Measurements from ENCODE around the gene HHIP.

HHIP gene

DNA sequence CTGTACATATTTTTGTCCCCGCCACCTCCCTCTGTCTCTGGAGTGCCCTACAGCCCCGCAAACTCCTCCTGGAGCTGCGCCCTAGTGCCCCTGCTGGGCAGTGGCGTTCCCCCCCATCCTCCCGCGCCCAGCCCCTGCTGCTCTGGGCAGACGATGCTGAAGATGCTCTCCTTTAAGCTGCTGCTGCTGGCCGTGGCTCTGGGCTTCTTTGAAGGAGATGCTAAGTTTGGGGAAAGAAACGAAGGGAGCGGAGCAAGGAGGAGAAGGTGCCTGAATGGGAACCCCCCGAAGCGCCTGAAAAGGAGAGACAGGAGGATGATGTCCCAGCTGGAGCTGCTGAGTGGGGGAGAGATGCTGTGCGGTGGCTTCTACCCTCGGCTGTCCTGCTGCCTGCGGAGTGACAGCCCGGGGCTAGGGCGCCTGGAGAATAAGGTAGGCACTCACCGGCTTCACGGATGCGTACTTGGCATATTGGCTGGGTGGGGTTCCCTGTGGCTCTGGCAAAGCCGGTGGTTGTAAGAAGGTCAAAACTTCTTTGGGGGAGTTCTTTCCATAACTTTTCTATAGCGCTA is 653 bp downstream of the HHIP start:
- H3K4me1 ChIP-seq (ENCODE audit: control insufficient read depth, insufficient read depth, low read length): peaks cover 2% of the 10 kb centered on the region
- H3K4me3 ChIP-seq (ENCODE audit: low read length): peak overlapping the region; percentile 77
- H3K27ac ChIP-seq (ENCODE audit: low read depth, low read length): no peak overlapping the region
- peak overlapping the region; percentile 21 for H3K9ac ChIP-seq (ENCODE audit: low read length)
- H3K36me3 ChIP-seq (ENCODE audit: control insufficient read depth, insufficient read depth, low read length): no peaks in the 10 kb centered on the region
- H3K27me3 ChIP-seq (ENCODE audit: control insufficient read depth, insufficient read depth, low read length): peaks cover 19% of the 10 kb centered on the region

DNA sequence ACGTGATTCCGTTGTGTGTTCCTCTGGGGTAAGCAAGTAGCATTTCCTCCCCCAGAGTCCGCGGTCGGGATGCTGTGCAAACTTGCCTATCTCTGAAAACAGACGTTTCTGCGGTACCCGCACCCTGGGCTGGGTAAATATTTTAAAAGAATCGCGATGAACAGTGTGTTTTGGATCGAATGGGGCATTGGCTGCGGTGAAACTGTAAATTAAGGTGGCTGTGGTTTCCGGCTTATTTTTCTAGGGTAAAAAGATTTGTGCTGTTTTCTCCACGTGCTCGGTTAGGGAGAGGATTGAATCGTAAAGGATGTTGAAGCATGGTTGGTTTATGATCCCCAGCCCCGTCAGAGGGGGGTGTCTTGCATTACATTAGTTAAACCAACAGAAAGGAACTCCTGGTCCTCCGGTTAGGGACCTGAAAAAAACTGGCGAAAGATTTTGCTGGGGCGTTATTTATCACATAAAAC is 1.2 kb downstream of the HHIP start:
- Histone ChIP-seq H3K4me3 (ENCODE audit: low read length) (peak overlapping the region; percentile 77), H3K4me1 (ENCODE audit: control insufficient read depth, insufficient read depth, low read length) (peaks cover 2% of the 10 kb centered on the region), H3K27ac (ENCODE audit: low read depth, low read length) (no peak overlapping the region), H3K27me3 (ENCODE audit: control insufficient read depth, insufficient read depth, low read length) (peaks cover 19% of the 10 kb centered on the region), H3K36me3 (ENCODE audit: control insufficient read depth, insufficient read depth, low read length) (no peaks in the 10 kb centered on the region), H3K9ac (ENCODE audit: low read length) (no peak overlapping the region)

DNA sequence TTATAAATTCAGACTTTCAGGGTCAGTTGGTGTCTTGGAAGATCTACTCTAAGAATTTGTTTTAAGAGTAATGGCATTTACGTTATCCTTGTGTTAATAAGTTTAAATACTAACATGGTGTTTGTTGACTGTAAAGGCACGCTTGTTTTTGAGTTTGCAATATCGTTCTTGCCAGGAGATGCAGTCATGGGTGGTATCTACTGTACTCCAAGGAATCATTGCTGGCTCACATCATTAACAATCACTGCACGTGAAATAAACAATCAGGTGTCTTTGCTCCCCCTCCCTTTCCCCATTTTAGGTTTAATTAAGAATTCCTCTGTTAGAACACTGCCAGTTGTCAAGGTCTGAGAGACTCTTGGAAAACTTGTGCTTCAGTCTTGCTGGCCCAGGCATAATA is 1.6 kb downstream of the HHIP start:
- Histone ChIP-seq H3K4me1 (ENCODE audit: control insufficient read depth, insufficient read depth, low read length) (peaks cover 2% of the 10 kb centered on the region), H3K27ac (ENCODE audit: low read depth, low read length) (no peak overlapping the region), H3K36me3 (ENCODE audit: control insufficient read depth, insufficient read depth, low read length) (no peaks in the 10 kb centered on the region), H3K9ac (ENCODE audit: low read length) (no peak overlapping the region), H3K27me3 (ENCODE audit: control insufficient read depth, insufficient read depth, low read length) (peaks cover 19% of the 10 kb centered on the region), H3K4me3 (ENCODE audit: low read length) (peak overlapping the region; percentile 32)

DNA sequence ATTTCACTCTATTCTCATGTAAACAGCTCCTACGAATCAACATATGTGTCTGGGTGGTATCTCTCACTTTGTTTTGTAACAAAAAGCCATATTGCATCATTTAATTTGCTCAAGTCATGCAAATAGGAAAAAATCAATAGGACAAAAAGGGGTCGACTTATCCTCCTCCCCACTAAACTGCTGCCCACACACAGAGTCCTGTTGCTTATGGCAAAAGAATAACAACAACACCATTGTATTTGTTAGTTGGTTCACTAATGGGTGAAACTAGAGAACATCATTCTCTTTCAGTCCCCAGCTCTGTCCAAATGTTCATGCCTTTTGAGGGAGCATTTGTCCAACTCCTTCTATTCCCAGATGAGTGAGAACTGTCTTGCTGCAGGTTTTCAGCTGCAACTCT is 2.1 kb downstream of the HHIP start:
- H3K9ac ChIP-seq (ENCODE audit: low read length): no peak overlapping the region

DNA sequence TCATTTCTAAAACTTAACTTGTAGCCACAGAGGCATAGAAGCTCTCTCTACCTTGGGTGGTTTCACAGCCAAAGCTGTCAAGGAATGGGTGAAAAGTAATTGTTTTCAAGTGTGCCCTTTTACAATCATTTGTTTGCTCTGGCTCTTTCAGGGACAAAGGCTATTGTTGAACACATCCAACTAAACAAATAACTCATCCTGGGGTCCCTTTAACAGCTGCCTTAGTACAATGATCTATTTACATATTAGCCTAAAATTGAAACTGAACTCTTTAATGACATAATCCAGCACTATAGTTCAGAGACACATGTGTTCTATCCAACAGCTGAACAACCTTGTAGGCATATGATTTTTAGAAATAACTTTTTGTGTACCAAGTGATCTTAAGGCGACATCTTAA is 3.7 kb downstream of the HHIP start:
- peaks cover 2% of the 10 kb centered on the region for H3K4me1 ChIP-seq (ENCODE audit: control insufficient read depth, insufficient read depth, low read length)
- no peak overlapping the region for H3K9ac ChIP-seq (ENCODE audit: low read length)
- no peak overlapping the region for H3K4me3 ChIP-seq (ENCODE audit: low read length)
- no peaks in the 10 kb centered on the region for H3K36me3 ChIP-seq (ENCODE audit: control insufficient read depth, insufficient read depth, low read length)
- H3K27ac ChIP-seq (ENCODE audit: low read depth, low read length): no peak overlapping the region
- H3K27me3 ChIP-seq (ENCODE audit: control insufficient read depth, insufficient read depth, low read length): peaks cover 19% of the 10 kb centered on the region

More for the DNA sequence above, 2.1 kb downstream of the HHIP start:
- peak overlapping the region; percentile 32 for H3K4me3 ChIP-seq (ENCODE audit: low read length)
- peaks cover 2% of the 10 kb centered on the region for H3K4me1 ChIP-seq (ENCODE audit: control insufficient read depth, insufficient read depth, low read length)
- no peaks in the 10 kb centered on the region for H3K36me3 ChIP-seq (ENCODE audit: control insufficient read depth, insufficient read depth, low read length)
- no peak overlapping the region for H3K27ac ChIP-seq (ENCODE audit: low read depth, low read length)
- peaks cover 19% of the 10 kb centered on the region for H3K27me3 ChIP-seq (ENCODE audit: control insufficient read depth, insufficient read depth, low read length)

DNA sequence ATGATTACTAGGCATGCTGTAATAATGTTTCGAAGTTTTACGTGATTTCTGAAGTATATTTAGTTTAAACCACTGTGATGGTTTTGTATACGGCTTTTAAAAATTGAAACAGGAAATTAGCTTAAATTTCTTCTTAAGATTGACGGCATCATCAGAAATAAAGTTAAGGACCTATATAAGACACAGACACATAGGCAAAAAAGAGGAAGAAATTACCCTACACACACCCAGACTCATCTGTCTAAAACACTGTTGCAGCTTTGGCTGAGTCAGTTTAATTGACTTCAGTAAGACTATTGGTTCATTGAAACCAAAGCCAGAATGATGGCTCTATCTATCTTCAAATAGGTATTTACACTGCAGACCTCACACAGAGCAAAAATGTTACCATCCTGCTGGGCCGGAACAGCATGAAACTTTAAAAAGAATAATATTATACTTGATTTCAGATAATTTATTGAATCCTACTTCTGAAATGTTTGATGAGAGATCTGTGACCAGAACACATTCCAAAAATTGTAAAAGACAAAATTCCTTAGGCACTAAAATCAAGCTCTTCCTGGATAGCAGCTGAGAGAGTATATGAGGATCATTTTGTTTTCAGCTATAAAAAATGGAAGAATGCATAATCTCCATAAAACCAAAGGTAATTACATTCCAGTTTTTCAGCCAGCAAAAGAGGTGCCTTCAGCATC is 4.5 kb downstream of the HHIP start:
- Histone ChIP-seq H3K36me3 (ENCODE audit: control insufficient read depth, insufficient read depth, low read length) (no peaks in the 10 kb centered on the region), H3K4me3 (ENCODE audit: low read length) (no peak overlapping the region), H3K27me3 (ENCODE audit: control insufficient read depth, insufficient read depth, low read length) (peaks cover 19% of the 10 kb centered on the region), H3K9ac (ENCODE audit: low read length) (no peak overlapping the region), H3K27ac (ENCODE audit: low read depth, low read length) (no peak overlapping the region), H3K4me1 (ENCODE audit: control insufficient read depth, insufficient read depth, low read length) (peaks cover 2% of the 10 kb centered on the region)

DNA sequence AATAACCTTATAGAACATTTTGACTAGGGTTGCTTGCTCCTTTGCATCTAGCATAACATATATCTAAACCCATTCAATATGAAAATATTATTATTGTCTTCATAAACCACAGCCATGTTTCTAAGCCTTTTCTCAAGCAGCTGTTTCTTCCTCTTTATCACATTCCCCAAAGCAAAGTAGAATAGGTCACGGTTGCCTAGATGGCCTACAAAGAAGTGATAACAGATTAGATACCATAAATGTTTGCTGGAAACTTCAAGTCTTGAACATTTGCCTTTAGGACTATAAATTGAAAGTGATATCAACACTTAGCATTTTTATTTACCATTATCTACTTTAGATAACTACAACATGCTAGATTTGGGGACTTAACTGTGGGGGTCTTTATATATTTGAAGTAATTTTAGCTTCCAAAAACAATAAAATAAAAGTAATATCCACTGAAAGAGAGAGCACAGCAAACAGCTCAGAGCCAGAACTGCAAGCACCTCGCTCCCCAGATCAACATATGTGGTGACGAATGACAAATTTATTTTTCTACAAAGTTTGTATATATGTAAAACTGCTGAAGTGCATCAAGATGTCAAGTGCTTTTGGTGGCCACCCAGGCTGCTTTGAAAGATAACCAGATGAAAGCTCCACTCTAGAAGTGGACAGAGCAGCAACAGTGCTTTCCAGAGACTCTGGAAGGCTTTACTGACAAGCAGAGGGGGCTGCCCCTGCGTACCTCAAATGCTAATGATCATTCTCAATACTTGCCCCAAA is 8.0 kb downstream of the HHIP start:
- H3K27ac ChIP-seq (ENCODE audit: low read depth, low read length): no peak overlapping the region
- H3K4me3 ChIP-seq (ENCODE audit: low read length): no peak overlapping the region
- H3K9ac ChIP-seq (ENCODE audit: low read length): no peak overlapping the region
- no peaks in the 10 kb centered on the region for H3K27me3 ChIP-seq (ENCODE audit: control insufficient read depth, insufficient read depth, low read length)
- H3K36me3 ChIP-seq (ENCODE audit: control insufficient read depth, insufficient read depth, low read length): no peaks in the 10 kb centered on the region
- H3K4me1 ChIP-seq (ENCODE audit: control insufficient read depth, insufficient read depth, low read length): no peaks in the 10 kb centered on the region

DNA sequence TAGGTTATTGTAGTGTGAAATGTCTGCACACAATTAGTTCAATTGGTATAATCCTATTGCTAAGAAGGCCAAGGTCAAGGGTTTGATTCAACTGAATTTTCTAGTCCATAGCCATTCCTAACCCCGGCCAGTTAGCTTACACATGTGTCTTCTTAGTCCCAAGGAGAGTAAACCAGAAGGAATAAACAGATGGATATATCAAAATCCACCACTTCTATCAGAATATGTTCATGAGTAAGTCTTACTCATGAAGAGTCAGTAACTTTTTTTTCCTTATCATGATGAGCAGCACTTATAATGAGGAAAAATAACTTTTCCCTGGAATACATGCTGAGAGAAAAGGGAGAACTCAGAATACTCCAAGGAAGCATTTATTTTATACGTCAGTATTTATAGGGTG is 9.5 kb downstream of the HHIP start:
- H3K27ac ChIP-seq (ENCODE audit: low read depth, low read length): no peak overlapping the region
- H3K4me3 ChIP-seq (ENCODE audit: low read length): no peak overlapping the region
- H3K36me3 ChIP-seq (ENCODE audit: control insufficient read depth, insufficient read depth, low read length): no peaks in the 10 kb centered on the region
- no peak overlapping the region for H3K9ac ChIP-seq (ENCODE audit: low read length)
- no peaks in the 10 kb centered on the region for H3K4me1 ChIP-seq (ENCODE audit: control insufficient read depth, insufficient read depth, low read length)
- H3K27me3 ChIP-seq (ENCODE audit: control insufficient read depth, insufficient read depth, low read length): no peaks in the 10 kb centered on the region

DNA sequence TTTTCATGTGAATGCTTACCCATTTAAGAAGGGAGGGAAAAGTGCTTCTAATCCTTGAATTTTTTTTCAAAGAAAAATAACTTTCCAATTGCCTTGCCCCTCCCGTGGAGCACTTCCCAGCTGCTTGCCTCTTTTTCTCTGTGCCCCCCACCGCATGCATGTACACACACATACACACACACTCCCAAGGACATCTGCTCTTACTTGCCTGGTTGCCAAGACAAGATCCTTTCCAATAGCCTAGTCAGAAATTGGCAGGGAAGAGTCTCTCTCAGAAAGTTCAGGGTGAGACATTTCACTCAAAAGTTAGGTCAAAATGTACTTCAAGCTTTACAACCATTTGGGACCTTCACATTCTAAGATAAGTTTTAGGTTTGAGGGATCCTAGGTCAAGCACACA is 10.9 kb downstream of the HHIP start:
- no peaks in the 10 kb centered on the region for H3K4me1 ChIP-seq (ENCODE audit: control insufficient read depth, insufficient read depth, low read length)
- no peak overlapping the region for H3K9ac ChIP-seq (ENCODE audit: low read length)
- no peak overlapping the region for H3K27ac ChIP-seq (ENCODE audit: low read depth, low read length)
- no peaks in the 10 kb centered on the region for H3K36me3 ChIP-seq (ENCODE audit: control insufficient read depth, insufficient read depth, low read length)
- no peaks in the 10 kb centered on the region for H3K27me3 ChIP-seq (ENCODE audit: control insufficient read depth, insufficient read depth, low read length)
- H3K4me3 ChIP-seq (ENCODE audit: low read length): no peak overlapping the region

DNA sequence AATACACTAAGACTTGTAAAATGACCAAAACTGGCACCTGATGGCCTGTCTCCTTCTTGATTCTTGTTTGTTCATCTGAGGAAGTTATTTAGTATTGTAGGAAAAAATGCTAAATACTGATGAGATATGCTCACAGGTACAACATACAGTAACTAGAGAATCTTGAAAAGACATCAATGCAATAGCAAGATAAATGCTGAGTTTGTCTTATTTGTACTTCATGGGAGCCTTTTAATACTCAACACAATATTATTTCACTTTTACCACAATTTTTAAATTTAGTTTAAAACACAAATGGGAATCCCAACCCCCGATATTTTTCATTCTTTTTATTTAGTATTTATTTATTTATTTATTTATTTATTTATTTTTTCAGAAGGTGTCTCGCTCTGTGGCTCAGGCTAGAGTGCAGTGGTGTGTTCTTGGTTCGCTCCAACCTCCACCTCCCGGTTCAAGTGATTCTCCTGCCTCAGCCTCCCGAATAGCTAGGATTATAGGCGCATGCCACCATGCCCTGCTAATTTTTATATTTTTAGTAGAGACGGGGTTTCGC is 12.1 kb downstream of the HHIP start:
- H3K36me3 ChIP-seq (ENCODE audit: control insufficient read depth, insufficient read depth, low read length): no peaks in the 10 kb centered on the region
- H3K9ac ChIP-seq (ENCODE audit: low read length): no peak overlapping the region

DNA sequence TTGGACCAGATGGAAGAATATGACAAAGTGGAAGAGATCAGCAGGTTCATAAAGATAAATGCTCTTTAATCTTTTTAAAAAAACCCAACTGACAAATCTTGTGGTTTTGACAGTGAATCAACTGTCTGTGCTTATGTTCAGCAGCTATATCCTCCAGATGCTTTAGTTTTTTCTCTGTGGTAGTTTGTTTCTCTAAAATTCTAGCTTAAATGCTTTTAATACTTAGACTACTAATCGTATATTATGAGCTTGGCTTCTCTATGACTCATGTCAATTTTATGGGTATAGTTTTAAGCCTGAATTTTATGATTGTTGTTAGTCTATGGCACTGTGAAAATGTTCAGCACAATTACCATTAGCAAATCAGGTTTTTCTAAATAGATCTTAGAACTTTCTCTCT is 12.9 kb downstream of the HHIP start:
- Histone ChIP-seq H3K27me3 (ENCODE audit: control insufficient read depth, insufficient read depth, low read length) (no peaks in the 10 kb centered on the region), H3K4me1 (ENCODE audit: control insufficient read depth, insufficient read depth, low read length) (no peaks in the 10 kb centered on the region), H3K27ac (ENCODE audit: low read depth, low read length) (no peak overlapping the region), H3K36me3 (ENCODE audit: control insufficient read depth, insufficient read depth, low read length) (no peaks in the 10 kb centered on the region), H3K4me3 (ENCODE audit: low read length) (no peak overlapping the region), H3K9ac (ENCODE audit: low read length) (no peak overlapping the region)

More for the DNA sequence above, 12.1 kb downstream of the HHIP start:
- Histone ChIP-seq H3K4me1 (ENCODE audit: control insufficient read depth, insufficient read depth, low read length) (no peaks in the 10 kb centered on the region), H3K27me3 (ENCODE audit: control insufficient read depth, insufficient read depth, low read length) (no peaks in the 10 kb centered on the region), H3K4me3 (ENCODE audit: low read length) (no peak overlapping the region), H3K27ac (ENCODE audit: low read depth, low read length) (no peak overlapping the region)

DNA sequence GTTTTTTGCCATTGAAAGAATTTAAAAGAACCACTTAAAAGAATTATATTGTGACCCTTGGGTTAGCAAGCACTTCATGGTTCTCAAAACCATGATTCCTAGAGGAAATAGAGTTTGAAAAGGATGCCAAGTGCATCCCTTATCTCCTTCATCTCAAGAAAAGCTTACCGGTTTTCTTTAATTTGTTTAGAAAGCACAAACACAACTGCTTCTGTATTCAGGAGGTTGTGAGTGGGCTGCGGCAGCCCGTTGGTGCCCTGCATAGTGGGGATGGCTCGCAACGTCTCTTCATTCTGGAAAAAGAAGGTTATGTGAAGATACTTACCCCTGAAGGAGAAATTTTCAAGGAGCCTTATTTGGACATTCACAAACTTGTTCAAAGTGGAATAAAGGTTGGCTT is 13.5 kb downstream of the HHIP start:
- H3K4me1 ChIP-seq (ENCODE audit: control insufficient read depth, insufficient read depth, low read length): no peaks in the 10 kb centered on the region

More for the DNA sequence above, 13.5 kb downstream of the HHIP start:
- Histone ChIP-seq H3K27ac (ENCODE audit: low read depth, low read length) (no peak overlapping the region), H3K4me3 (ENCODE audit: low read length) (no peak overlapping the region), H3K9ac (ENCODE audit: low read length) (no peak overlapping the region), H3K36me3 (ENCODE audit: control insufficient read depth, insufficient read depth, low read length) (no peaks in the 10 kb centered on the region), H3K27me3 (ENCODE audit: control insufficient read depth, insufficient read depth, low read length) (no peaks in the 10 kb centered on the region)

All from rectal smooth muscle tissue (tissue), 1 donor.